Suprapubic skin (tissue), 4 donors: ENCODE data around the gene NT5C1B.

Experiments
- POLR2A ChIP-seq, 2 donors: fragments of 450-650 bp; IDR thresholded peaks; one replicate each; pipeline ENCODE4 v1.6.1; 2017; ENCODE audit warnings: antibody characterized with exemption in 2 of 2, mild to moderate bottlenecking in 2 of 2, moderate library complexity in 2 of 2
- POLR2AphosphoS5 ChIP-seq, 3 donors: sonication (generic); formaldehyde crosslinking; IDR thresholded peaks; one replicate each; pipeline ENCODE4 v1.6.1; 2017; ENCODE audit warnings: antibody characterized with exemption in 3 of 3
- TF ChIP-seq, protein P1 (sequence below), 2 donors: fragments of 200-600 bp in 1 of 2; fragments of 450-650 bp in 1 of 2; sonication (generic) in 1 of 2; IDR thresholded peaks; one replicate each; pipeline ENCODE4 v1.5.1; 2016 to 2019; ENCODE audit warnings: antibody characterized with exemption in 2 of 2, mild to moderate bottlenecking in 1 of 2, moderate library complexity in 1 of 2

DNA sequence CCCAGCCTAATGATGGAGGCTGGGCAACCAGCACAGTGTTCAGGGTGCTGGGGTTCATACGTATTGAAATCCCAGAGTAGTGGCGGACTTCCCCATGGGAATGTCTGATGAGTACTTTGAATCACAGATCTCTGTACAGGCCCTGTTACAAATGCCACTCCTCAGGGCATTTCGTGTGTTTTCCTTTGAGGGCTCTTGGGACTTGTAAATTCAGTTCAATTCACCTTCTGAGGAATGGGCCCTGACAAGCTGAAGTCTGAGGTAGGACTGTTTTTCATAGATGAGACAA, 28.6 kb downstream of the NT5C1B start:
- TF ChIP-seq POLR2AphosphoS5 (IDR thresholded peaks at IDR 0.05) (no peak), POLR2A (IDR thresholded peaks at IDR 0.05) (no peak)
- TF ChIP-seq, protein P1, sequence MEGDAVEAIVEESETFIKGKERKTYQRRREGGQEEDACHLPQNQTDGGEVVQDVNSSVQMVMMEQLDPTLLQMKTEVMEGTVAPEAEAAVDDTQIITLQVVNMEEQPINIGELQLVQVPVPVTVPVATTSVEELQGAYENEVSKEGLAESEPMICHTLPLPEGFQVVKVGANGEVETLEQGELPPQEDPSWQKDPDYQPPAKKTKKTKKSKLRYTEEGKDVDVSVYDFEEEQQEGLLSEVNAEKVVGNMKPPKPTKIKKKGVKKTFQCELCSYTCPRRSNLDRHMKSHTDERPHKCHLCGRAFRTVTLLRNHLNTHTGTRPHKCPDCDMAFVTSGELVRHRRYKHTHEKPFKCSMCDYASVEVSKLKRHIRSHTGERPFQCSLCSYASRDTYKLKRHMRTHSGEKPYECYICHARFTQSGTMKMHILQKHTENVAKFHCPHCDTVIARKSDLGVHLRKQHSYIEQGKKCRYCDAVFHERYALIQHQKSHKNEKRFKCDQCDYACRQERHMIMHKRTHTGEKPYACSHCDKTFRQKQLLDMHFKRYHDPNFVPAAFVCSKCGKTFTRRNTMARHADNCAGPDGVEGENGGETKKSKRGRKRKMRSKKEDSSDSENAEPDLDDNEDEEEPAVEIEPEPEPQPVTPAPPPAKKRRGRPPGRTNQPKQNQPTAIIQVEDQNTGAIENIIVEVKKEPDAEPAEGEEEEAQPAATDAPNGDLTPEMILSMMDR (IDR thresholded peaks at IDR 0.05), result no peak
